Activated T-cell treated with anti-CD3 and anti-CD28 coated beads for 48 hours (primary cell): ENCODE measurements around the gene CAMKMT.

Source experiments
- DNase-seq: peaks from one replicate; pipeline ENCODE4 v3.0.0-alpha.2; 2020; ENCODE audit warnings: low read depth

Gene CAMKMT

DNA sequence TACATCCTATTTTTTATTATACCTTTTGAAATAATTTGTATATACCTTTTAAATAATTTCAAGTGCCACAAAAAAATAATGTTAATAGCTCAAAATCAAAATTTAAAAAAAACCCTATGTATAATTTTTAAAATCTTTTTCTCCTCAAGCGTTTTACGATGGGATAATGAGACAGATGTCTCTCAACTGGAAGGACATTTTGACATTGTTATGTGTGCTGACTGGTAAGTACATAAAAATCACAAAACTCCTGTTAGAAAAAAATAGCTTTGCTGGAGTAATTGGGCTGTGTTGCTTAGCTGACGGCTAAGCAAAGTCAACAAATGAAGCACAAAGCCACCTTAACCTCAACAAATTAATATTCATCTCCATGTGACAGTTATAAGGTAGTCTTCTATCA lies 381.7 kb downstream of the CAMKMT start:
- no peak for DNase-seq

DNA sequence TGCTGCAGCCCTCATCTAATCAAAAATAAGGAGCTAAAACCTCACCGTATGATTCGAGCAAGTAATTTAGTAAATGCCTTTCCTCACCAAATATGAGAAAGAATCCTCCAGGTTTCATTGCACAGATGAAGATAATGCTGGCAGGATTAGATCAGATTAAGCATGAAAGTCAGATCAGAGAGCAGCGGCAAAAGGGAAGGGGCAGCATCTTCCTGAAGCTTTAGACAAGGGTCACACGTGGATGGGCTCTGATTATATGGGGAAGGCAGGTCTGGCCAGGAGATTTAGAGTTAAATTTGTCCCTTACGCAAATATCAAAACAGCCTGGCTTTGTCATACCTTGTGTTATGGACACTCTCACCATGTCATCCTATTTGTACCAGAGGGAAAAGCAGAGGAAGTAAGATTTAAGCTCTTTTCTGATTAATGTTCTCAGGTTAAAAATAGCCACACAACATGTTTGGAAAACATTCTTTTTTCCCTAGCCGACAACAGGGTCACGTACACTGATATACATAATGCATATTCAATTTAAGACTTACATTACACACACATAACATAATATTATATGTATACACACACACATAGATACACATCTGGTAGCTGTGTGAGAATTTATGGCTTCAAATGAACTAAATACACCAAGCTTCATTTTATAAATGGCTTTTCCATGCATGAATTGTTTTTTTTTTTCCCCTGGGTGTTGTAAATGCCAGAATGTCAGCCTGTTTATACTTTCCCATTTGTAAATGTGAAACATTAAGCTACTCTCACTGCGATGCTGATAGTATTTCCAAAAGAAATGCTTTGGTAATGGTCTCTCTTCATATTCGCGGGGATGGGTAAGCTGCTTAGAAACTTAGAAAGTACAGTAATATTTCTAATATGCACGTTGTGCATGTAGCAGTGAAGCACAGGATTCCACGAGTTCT lies 383.5 kb downstream of the CAMKMT start:
- no peak for DNase-seq

DNA sequence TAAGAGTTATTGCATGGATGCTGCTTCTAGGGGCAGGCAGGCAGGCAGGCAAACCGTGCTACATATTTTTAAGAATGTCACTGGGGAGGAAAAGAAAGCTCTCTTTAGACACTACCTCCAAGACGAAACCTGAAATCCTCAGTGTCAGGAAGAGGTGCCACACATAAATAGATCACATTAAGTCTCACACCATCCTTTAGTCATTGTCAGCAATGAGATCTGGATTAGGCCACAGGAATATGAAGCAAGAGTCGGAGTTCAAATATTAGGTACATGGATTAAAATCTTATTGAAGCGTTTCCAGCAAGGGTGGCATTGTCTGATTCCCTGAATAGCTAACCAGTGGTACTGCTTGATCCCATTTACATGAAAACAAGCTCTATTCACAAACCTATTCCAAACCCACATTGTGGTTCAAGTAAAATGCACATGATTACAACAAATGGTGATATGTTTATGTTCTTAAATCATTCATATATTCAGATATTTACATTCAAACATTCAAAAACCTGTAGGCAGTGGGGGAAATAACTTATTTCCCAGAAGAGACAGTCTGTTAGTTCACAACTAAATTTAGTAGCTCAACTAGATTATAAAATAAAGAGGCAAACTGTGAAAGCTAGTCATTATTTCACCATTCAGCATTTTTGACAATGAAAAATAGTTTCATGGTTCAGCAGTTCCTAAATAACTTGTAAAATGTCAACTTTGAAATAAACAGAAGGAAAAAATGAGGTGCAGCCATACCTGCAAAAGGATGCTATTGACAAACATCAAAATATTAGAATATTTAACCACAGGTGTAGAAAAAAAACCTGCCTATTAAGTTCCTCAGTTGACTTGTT lies 384.4 kb downstream of the CAMKMT start:
- DNase-seq: no peak

DNA sequence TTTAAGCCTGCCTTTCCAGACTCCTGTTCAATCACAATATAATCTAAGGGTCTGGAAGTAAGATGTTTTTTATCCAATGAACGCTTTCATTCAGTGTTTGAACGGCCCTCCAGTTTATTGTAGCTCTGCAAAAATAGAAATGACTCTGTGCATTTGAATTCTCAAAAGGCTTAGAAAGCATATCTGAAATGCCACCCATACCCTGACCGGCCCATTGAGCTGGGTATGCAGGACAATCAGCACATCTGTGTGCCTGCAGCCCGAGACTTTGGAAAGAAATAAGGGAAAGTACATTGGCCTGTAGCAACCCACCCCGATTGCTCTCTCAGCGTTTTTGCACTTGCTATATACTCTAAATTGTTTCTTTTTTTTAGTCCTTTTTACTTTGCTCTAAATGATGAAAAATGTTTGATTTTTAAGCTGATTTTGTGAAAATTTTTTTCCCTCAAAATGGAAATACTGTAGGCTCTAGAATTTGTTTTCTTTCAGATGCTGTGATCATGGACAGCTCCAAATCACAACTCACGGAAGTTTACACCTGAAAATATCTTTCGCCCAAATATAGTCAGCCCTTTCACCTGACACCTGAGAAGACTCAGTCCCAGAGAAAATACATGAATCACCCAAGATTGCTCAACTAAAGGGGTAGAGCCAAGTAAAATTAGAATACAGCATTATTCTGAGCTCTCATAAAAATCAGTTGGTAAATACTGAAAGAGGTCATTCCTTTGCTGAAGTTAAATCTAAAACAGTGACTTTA lies 385.3 kb downstream of the CAMKMT start:
- DNase-seq: no peak

- DNase-seq: no peak
Measured at GRCh38 chr2:44747794-44748193, 386.0 kb downstream of the CAMKMT start.

GRCh38 chr2:44751754-44752479 lies 390.2 kb downstream of the CAMKMT start:
- no peak for DNase-seq

- DNase-seq: no peak
Measured at GRCh38 chr2:44752761-44753160, 391.0 kb downstream of the CAMKMT start.

GRCh38 chr2:44753552-44754285 lies 392.0 kb downstream of the CAMKMT start:
- DNase-seq: peak; percentile 6

- no peak for DNase-seq
Measured at GRCh38 chr2:44758591-44758990, 396.8 kb downstream of the CAMKMT start.

- DNase-seq: no peak
Measured at GRCh38 chr2:44759823-44760222, 398.1 kb downstream of the CAMKMT start.

- DNase-seq: no peak
Measured at GRCh38 chr2:44763275-44763782, 401.6 kb downstream of the CAMKMT start.

DNA sequence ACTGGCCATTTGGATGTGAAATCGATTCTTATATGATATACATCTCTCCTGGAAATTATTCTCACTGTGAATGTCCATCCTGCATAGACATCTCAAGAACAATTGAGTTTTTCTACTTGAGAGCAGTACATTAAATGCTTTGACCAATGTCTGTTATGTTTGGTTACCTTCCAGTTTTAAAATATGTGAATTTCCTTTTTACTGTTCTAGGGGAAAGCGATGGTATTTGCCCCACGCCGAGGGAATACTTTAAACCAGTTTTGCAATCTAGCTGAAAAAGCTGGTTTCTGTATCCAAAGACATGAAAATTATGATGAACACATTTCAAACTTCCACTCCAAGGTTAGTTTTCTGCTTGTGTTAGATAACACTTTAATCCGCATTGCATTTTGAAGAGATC lies 404.5 kb downstream of the CAMKMT start:
- no peak for DNase-seq

DNA sequence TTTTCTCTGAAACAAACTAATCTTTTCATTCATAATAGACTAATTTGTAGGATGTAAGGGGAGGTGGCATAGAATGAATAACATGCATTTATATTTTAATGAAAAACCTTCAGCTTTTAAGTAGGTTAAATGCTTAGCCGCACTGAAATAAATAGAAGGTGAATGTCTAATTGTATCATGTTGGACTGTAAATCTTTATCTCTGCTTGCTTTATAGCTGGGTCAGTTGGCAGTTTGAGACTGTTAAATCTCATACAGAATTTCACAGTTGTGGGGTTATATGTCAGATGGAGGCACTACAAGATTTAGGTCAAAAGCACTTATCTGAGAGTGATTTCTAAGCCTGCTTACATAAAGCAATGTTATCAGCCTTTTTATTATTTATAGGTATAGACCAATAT lies 405.0 kb downstream of the CAMKMT start:
- no peak for DNase-seq

- DNase-seq: no peak
Measured at GRCh38 chr2:44767691-44768090, 405.9 kb downstream of the CAMKMT start.

DNA sequence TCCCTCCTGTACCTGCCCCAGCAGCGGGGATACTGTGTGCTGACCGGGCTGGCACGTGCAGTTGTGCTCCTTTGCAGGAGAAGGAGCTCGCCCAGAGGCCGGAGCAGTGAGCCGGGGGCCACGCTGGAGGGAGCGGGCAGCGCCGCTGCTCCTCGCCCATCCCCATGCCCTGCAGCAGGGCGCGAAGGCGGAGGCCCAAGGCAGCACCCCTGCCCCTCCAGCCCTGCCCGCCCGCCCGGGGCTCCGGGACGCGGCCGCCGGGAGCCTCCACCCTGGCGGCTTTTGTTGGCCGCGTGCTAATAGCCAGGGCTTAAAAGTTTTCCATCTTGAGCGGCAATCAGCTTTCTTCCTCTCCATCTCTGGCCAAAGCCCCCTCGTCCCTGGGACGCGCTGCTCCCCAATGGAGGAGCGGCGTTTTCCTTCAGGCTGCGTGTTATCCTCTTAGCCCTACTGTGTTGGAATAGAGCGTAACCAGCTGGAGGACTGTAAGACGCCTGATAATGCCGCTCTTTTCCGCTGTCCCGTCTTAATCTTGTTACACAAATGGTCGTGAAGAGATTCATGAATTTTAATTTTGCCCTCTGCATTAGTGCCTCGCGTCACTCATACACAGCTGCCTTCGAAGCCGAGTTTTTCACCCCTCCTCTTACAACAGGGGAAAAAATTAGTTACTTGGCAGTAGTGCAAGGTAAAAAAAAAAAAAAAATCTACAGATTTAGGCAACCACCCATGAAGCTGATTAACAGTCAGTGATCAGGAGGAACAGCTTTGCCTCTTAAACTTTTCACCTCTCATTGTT lies 406.9 kb downstream of the CAMKMT start:
- DNase-seq: no peak

DNA sequence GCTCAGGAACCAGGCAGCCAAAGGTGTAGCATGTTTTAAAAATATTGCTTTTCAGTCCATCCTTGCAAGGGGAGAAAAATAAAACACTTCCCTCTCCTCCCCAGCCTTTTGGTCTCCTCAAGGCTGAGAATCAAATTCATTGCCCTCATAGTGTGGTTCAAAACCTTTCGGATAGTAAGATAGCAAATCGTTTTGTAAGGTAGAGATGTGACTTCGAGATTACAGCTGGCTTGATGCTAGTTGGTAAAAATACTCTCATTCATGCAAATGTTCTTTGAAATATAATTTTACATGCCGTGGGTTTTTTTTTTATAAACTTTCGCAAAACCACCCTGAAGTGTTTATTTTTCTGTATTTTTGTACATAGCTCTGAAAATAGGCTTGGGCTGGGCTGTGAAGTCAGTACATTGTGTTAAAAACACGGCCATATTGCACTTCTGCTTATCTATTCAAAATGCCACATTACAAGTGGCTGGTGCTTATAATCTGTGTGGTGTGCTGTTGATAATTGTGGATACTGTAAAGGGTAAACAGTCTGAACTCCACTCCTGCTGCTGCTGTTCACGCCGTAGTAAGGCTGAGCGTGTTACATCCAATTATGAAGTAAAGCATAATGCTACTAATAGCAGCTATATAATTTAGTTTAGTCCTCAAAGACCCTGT lies 407.7 kb downstream of the CAMKMT start:
- DNase-seq: no peak

- no peak for DNase-seq
Measured at GRCh38 chr2:44770221-44771195, 408.8 kb downstream of the CAMKMT start.

GRCh38 chr2:44771522-44771921 lies 409.8 kb downstream of the CAMKMT start:
- DNase-seq: no peak
